Mesenteric fat pad (tissue), 1 donor: ENCODE measurements around the gene PFDN6. TPM values are rescaled to one million over a fixed set of nuclear protein-coding genes. Genes with fewer than 3 reads are reported as not detected.
"Not testable (repeated sequence)": the region's sequence is repeated elsewhere in the genome, so short reads cannot be mapped to it uniquely, and the experiment has no call there.

Experiments
- DNase-seq: peaks from one replicate; pipeline ENCODE4 v3.0.0-alpha.2; 2020; ENCODE audit warnings: low spot score
- total RNA-seq: library from RNA; stranded (reverse); fragmentation: NEBNext Ultra II Directional; extraction: Animal tissue kit (Norgen Biotek cat#: 25700); gene quantifications from one replicate; pipeline ENCODE4 v1.2.1, GENCODE V29; 2021
- donor health status: DM: yes; HTN: yes; CAD: no.

PFDN6 gene
- total RNA-seq, 1 donor from 2014 or later: 34.8 TPM

DNA sequence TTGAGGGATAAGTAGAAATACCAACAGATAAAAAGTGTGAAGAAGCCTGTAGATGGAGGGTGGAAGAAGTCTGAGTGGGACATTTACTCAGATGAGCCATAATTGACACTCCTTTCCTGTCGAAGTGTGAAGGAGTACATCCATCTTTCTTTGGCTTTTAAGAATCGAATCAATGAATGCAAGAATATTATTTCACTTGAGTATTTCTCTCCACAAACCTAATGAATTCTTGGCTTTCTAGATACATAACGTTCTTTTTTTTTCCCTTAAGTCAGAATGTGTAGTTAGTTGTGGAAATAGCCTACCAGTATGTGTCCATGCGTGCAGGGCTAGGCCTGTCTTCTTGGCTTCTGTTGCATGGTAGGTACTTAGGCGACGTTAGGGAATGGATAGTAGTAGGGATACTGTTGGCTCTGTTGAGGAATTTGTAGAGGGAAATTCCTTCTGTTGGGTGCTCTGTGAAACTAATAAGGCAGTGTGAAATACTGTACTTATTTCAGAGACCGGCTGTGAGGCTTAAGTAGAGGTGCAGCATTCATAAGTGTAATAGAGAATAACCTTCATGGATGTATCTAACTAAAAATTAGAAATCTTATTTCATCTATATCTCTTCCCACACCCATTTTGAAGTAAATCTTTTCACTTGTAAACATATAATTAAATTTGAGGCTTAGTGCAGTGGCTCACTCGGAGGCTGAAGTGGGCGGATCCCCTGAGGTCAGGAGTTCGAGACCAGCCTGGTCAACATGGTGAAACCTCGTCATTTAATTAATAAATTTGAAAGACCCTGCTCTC is 16.1 kb upstream of the PFDN6 start:
- DNase-seq: no peak

DNA sequence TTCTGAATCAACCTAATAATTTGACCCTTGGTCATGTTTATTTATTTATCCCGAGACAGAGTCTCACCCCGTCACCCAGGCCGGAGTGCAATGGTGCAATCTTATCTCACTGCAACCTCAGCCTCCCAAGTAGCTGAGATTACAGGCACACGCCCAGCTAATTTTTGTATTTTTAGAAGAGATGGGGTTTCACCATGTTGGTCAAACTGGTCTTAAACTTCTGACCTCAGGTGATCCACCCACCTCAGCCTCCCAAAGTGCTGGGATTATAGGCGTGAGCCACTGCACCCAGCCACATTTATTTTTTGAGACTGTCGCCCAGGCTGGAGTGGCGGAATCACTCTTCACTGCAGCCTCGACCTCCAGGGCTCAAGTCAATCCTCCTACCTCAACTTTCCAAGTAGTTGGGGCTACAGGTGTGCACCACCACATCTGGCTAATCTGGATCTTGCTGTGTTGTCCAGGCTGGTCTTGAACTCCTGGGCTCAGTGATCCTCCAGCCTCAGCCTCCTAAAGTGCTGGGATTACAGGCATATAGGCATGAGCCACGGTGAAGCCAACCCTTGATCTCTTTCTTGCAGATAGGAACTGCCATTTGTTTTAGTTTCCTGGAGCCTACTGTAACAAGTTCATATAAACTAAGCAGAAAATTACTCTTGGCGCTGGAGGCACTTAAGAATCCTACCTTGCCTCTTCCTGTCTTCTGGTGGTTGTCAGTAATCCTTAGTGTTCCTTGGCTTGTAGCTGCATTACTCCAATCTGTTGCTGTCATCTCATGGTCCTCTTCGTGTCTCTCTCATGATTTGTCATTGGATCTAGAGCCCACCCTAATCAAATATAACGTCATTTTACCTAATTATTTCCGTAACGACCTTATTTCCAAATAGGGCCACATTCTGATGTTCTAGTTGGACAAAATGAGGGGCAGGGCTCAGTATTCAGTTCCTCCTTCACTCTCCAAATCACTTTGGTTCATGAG is 15.2 kb upstream of the PFDN6 start:
- no peak for DNase-seq

DNA sequence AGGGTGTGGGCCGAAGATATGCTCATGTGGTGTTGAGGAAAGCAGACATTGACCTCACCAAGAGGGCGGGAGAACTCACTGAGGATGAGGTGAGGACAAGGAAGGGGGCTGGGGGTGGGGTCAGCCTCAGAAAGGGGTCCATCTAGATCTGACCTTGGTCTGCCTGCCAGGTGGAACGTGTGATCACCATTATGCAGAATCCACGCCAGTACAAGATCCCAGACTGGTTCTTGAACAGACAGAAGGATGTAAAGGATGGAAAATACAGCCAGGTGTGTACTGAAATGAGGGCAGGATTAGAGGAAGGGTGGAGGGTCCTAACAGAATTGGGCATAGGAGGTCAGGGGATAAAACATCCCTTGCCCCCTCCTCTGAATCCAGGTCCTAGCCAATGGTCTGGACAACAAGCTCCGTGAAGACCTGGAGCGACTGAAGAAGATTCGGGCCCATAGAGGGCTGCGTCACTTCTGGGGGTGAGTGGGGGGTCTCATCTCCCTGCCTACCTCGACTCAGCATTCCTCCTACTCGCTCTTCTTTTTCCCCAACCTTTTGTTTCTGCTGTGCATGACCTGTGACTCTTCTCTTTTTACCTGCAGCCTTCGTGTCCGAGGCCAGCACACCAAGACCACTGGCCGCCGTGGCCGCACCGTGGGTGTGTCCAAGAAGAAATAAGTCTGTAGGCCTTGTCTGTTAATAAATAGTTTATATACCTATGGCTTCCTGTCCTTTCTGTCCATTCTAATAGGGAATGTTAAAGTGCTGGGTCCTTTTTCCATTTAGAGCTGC is 13.4 kb upstream of the PFDN6 start:
- not testable (repeated sequence) for DNase-seq

GRCh38 chr6:33276581-33276863 is 12.9 kb upstream of the PFDN6 start:
- no peak for DNase-seq

- DNase-seq: peak; percentile 94
Measured at GRCh38 chr6:33276864-33277662, 12.3 kb upstream of the PFDN6 start, which contains the start of gene B3GALT4. Gene B3GALT4 (plus strand): TSS chr6:33277123. CDS start chr6:33277420, 297 bp downstream.

DNA sequence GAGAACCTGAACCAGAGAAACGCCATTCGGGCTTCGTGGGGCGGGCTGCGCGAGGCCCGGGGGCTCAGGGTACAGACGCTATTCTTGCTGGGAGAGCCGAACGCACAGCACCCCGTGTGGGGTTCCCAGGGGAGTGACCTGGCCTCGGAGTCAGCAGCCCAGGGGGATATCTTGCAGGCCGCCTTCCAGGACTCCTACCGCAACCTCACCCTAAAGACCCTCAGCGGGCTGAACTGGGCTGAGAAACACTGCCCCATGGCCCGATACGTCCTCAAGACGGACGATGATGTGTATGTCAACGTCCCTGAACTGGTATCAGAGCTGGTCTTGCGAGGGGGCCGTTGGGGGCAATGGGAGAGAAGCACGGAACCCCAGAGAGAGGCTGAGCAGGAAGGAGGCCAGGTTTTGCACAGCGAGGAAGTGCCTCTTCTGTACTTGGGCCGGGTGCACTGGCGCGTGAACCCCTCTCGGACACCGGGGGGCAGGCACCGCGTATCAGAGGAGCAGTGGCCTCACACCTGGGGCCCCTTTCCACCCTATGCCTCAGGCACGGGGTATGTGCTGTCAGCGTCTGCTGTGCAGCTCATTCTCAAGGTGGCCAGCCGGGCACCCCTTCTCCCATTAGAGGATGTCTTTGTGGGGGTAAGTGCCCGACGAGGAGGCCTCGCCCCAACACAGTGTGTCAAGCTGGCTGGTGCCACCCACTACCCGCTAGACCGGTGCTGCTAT is 11.6 kb upstream of the PFDN6 start:
- no peak for DNase-seq

- DNase-seq: no peak
Measured at GRCh38 chr6:33278392-33278741, 11.0 kb upstream of the PFDN6 start.

DNA sequence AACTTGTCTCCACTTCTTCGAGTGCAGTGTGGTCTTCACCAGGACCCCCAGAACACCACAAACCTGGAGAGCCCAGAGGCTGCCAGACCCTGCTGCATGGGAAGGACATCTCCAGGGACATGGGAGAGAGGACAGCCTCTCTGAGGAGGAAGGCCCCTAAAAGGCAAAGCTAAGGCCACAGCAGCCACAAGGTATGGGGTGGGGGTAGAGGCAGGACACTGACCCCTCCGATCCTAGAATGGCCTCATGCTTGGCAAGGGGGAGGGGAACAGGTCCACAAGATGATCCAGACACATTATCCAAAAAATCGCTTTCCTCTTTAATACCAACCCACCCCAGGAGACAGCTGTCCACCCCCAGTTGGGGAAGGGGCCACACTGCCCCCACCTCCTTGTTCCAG is 10.6 kb upstream of the PFDN6 start:
- no peak for DNase-seq

DNA sequence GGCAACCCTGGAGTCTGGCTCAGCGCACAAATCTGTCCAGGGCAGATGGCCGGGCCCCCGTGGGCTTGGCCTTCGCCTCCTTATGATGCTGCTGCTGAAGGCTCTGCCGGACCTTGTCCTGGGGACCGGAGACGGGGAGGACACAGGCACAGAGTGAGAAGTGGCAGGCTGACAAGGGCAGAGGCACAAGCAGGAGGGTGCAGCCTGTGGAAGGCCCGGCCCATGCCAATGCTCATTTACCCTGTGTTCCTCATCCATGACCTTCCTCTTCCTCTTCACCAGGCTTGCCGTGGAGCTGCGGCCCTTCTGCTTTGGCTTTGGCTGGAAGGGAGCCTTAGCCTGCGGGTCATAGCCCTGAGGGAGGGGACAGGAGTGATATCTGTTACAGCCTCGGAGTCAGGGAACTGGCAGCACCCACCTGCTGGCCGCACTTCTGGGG is 10.1 kb upstream of the PFDN6 start:
- DNase-seq: peak; percentile 86

- DNase-seq: no peak
Measured at GRCh38 chr6:33279971-33280511, 9.4 kb upstream of the PFDN6 start.

DNA sequence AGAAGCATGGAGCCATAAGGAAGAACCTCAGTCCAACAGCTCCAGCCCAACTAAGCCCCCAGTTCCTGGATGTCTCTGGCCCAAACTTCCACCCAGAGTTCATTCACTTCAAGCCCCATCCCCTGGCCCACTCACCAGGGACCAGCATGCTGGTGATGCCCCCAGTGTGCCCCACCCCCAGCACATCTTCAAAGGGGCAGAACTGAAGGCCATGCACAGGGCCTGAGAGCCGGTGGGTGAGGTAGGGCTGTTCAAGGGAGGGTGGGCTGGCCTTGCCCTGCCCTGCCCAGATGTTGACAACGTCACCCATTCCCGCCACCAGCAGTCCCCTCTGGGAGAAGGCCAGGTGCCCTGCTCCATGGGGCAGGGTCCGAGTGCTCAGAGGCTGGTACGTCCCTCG is 8.9 kb upstream of the PFDN6 start:
- DNase-seq: peak; percentile 82

DNA sequence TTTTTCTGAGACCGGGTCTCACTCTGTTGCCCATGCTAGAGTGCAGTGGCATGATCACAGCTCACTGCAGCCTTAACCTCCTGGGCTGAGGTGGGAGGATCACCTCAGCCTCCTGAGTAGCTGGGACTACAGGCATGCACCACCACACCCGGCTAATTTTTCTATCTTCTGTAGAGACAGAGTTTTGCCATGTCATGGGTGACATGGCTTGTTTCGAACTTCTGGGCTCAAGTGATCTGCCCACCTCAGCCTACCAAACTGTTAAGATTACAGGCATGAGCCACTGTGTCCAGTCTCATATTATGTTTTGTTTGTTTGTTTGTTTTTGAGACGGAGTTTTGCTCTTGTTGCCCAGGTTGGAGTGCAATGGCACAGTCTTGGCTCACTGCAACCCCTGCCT is 4.2 kb upstream of the PFDN6 start:
- DNase-seq: not testable (repeated sequence)

DNA sequence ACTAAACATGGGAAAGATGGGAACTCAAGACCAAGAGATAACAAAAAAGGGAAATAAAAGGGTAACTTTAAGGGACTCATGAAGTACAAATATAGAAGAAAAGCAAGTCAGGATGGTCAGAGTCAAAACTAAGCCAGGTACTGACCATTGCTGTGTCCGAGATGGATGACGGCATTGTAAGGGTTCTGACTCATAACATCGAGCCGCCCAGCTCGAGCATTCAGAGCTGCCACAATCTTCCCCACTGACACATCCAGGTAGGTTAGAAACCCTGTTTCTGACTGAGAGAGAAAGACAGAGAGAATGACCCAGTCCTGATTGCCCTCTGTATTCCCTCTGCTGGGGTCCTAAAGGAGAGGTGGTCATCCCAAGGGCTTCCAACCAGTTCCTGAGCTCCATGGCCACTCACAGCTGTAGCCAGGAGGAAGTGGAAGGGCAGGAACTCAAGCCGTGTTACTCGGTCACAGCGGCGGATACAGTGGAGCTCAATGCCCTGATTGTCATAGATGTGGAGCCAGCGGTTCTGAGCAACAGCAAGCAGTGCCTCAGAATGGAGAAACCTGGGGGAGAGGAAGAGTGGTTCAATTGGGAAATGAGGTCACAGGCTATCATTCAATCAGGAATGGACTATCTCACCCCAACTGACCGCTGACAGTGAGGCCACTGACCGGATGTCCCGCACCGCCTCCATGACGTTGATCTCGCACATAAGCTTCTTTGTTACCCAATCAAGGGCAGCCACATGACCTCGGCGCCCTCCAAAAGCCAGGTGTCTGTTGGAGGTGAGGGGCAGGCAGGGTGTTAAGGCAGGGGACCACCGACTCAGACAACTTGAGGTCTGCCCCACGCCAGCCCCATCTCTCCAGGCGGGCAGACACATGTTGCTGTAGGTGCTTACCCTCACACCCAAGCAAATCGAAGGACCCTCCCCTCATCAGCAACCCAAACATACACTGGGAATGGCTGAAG is 2.2 kb upstream of the PFDN6 start:
- peak; percentile 78 for DNase-seq

DNA sequence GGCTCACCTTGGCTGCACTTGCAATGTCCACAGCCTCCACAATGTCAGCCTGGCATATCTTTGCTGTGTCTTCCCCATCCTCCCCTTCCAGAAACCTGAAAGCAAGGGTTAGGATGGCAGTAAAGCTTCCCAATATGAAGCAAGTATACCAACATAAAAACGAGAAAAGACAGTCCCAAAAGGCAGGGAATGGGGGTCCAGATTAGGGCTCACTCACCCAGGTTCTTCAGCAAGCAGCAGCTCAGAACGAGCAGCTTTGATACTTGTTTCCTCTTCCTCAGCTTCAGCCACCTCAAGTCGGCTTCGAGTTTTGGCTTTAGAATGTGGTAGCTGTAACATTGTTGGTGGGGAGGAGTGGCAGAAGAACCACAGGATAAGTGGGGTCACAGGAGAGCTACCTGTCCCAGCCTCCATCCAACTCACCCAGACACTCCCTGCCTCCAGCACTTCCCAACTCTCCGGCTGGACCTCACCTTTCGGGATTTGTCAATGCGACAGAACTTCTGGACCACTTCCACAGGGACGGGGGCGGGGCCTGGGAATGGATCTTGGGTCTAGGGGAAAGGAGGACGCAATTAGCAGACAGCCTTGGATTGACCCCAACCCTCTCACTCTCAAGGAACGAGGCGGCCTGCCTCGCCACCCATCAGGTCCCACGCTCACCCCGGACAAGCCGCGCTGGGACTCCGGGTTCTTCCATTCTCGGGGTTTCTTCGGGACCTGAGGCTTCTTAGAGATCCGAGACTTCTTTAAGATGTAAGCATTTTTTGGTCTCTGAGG is 1.1 kb upstream of the PFDN6 start:
- peak; percentile 89 for DNase-seq

DNA sequence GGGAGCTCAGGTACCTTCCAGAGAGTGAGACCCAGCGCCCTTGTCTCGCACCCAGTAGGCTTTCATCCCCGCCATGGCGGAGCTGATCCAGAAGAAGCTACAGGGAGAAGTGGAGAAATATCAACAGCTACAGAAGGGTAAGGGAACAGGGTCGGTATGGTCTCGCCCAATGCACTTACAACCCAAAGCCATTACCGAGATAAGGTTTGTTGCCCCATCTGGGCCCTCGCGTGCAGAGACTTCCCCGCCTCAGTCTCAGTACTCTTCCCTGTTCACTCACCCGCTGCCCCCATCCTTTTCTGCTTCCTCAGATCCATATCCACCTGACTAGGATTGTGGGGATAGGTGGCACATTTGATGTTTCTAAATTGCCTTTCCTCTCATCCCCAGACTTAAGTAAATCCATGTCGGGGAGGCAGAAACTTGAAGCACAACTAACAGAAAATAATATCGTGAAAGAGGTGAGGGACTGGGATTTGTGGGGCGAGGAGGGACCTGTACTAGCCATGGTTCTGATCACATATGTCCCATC is 449 bp downstream of the PFDN6 start:
- DNase-seq: peak; percentile 89

DNA sequence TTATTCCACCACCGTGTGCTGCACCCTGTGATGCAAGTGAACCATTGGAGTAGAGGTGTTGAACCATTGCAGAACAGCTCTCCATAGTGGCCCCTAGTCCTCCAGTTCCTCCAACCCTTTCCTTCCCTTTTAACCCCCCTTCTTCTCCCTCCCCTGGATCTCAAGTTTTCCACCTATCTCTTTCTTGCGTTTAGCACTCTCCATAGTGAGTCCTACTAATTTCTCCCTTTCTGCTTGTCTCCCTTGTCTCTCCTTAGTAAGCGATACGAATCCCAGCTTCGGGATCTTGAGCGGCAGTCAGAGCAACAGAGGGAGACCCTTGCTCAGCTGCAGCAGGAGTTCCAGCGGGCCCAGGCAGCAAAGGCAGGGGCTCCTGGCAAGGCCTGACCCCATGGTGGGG is 1.1 kb downstream of the PFDN6 start:
- DNase-seq: no peak

- no peak for DNase-seq
Measured at GRCh38 chr6:33292996-33293682, 3.7 kb downstream of the PFDN6 start.
